A673 (cell line): ENCODE results near the gene TRAP1. TPM values are rescaled to one million over a fixed set of nuclear protein-coding genes. Genes with fewer than 3 reads are reported as not detected.

Experiments used
- BruUV-seq: library from RNA; stranded (reverse); fragments of 400-500 nt; replicated peaks from 2 replicates; lab custom pipeline; 2021; lab: Mats Ljungman, UMichigan
- CTCF ChIA-PET: fragments of 300-600 bp; sonication (Branson Sonifier 250); formaldehyde crosslinking; loops from one replicate; lab custom pipeline; 2022; ENCODE audit warnings: antibody characterized with exemption; lab: Charles Lee
- POLR2A ChIA-PET: fragments of 300-600 bp; sonication (Branson Sonifier 250); formaldehyde crosslinking; loops from one replicate; lab custom pipeline; 2022; ENCODE audit warnings: antibody characterized with exemption; ENCODE audit not compliant: low non-redundant PET; lab: Charles Lee
- DNase-seq: peaks from one replicate; pipeline ENCODE4 v3.0.0-alpha.2; 2015; ENCODE audit warnings: low spot score
- H3K27ac ChIP-seq: fragments of 200-600 bp; sonication (generic); 2 replicates; pipeline ENCODE4 v1.5.1; 2016; ENCODE audit warnings: mixed run types, low read depth, mild to moderate bottlenecking, mixed read lengths, antibody characterized with exemption, low read length; ENCODE audit not compliant: poor library complexity, severe bottlenecking
- H3K27me3 ChIP-seq: fragments of 200-600 bp; sonication (generic); replicated peaks from 2 replicates; pipeline ENCODE4 v1.6.1; 2017; ENCODE audit warnings: mixed run types, low read depth, mild to moderate bottlenecking, mixed read lengths, antibody characterized with exemption, low read length; ENCODE audit not compliant: insufficient read depth, poor library complexity
- H3K36me3 ChIP-seq: fragments of 200-600 bp; sonication (generic); 2 replicates; pipeline ENCODE4 v1.6.1; 2016; ENCODE audit warnings: mixed run types, mild to moderate bottlenecking, mixed read lengths, antibody characterized with exemption, low read length; ENCODE audit not compliant: insufficient read depth, poor library complexity, severe bottlenecking
- H3K4me1 ChIP-seq: fragments of 200-600 bp; sonication (generic); 2 replicates; pipeline ENCODE4 v1.6.1; 2017; ENCODE audit warnings: mixed run types, mild to moderate bottlenecking, mixed read lengths, antibody characterized with exemption, low read length; ENCODE audit not compliant: insufficient read depth, poor library complexity, severe bottlenecking
- H3K4me3 ChIP-seq: fragments of 200-600 bp; sonication (generic); 2 replicates; pipeline ENCODE4 v1.5.1; 2016; ENCODE audit warnings: low read depth, mixed run types, mild to moderate bottlenecking, mixed read lengths, low read length; ENCODE audit not compliant: poor library complexity, severe bottlenecking
- H3K9me3 ChIP-seq: fragments of 200-600 bp; sonication (generic); 2 replicates; pipeline ENCODE4 v1.6.1; 2016; ENCODE audit warnings: mixed run types, low read depth, mild to moderate bottlenecking, mixed read lengths, antibody characterized with exemption, low read length; ENCODE audit not compliant: poor library complexity, severe bottlenecking
- EZH2 ChIP-seq: fragments of 200-600 bp; sonication (generic); IDR thresholded peaks from 2 replicates; pipeline ENCODE4 v1.6.1; 2017; ENCODE audit warnings: borderline replicate concordance, low read depth, mild to moderate bottlenecking, mixed read lengths, antibody characterized with exemption, low read length; ENCODE audit not compliant: poor library complexity, severe bottlenecking
- intact Hi-C: fragments of 100-400 bp; cut with micrococcal nuclease; formaldehyde crosslinking; loops from one replicate; pipeline ENCODE4 v1.10.0; 2022; ENCODE audit not compliant: unreplicated experiment
- total RNA-seq: library from RNA; stranded (reverse); gene quantifications from 2 replicates; pipeline ENCODE4 v1.2.3, GENCODE V29; 2021
- TF ChIP-seq, protein P1 (sequence below): fragments of 300-800, 200-600 bp; sonication (generic); conservative IDR thresholded peaks from 2 replicates; pipeline ENCODE4 v1.5.1; 2017; ENCODE audit warnings: low read depth, mild to moderate bottlenecking, antibody characterized with exemption, low read length, moderate library complexity, mixed read lengths

The TRAP1 gene
- total RNA-seq, 1 experiment from 2014 or later: 280 TPM

DNA sequence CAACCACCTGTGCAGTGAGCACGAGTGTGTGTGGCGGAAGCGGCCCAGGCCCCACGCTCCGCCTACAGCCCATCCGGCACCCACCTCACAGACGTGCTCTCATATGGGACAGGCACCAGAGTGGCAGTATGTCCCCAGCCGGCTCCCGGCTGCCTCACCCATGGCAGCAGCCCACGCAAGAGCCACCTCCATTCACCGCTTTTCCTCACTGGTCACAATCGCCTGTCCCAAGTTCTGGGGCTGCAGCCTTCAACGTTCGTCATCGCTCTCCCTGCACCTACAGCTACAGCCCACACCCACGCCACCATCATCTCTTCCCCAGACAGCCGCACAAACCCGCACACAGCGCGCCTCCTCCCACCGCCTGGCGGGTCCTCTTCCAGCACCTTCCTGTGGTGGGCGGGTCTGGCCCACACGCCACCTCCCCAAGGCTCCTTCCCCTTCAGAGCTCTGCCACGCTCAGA lies 17.5 kb upstream of the TRAP1 start:
- intact Hi-C loops: no loop called here
- H3K27me3 ChIP-seq: no peaks in the 10 kb centered on the region
- H3K27ac ChIP-seq: no peak overlapping the region
- ChIA-PET CTCF (no interaction called here), POLR2A (no interaction called here)
- no peak overlapping the region for H3K4me3 ChIP-seq
- no peaks in the 10 kb centered on the region for H3K4me1 ChIP-seq
- TF ChIP-seq, protein P1, sequence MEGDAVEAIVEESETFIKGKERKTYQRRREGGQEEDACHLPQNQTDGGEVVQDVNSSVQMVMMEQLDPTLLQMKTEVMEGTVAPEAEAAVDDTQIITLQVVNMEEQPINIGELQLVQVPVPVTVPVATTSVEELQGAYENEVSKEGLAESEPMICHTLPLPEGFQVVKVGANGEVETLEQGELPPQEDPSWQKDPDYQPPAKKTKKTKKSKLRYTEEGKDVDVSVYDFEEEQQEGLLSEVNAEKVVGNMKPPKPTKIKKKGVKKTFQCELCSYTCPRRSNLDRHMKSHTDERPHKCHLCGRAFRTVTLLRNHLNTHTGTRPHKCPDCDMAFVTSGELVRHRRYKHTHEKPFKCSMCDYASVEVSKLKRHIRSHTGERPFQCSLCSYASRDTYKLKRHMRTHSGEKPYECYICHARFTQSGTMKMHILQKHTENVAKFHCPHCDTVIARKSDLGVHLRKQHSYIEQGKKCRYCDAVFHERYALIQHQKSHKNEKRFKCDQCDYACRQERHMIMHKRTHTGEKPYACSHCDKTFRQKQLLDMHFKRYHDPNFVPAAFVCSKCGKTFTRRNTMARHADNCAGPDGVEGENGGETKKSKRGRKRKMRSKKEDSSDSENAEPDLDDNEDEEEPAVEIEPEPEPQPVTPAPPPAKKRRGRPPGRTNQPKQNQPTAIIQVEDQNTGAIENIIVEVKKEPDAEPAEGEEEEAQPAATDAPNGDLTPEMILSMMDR: no peak
- TF ChIP-seq EZH2: no peak
- H3K36me3 ChIP-seq: peaks cover 77% of the 10 kb centered on the region
- H3K9me3 ChIP-seq: no peaks in the 10 kb centered on the region
- DNase-seq: no peak
- no TSS peak for BruUV-seq

DNA sequence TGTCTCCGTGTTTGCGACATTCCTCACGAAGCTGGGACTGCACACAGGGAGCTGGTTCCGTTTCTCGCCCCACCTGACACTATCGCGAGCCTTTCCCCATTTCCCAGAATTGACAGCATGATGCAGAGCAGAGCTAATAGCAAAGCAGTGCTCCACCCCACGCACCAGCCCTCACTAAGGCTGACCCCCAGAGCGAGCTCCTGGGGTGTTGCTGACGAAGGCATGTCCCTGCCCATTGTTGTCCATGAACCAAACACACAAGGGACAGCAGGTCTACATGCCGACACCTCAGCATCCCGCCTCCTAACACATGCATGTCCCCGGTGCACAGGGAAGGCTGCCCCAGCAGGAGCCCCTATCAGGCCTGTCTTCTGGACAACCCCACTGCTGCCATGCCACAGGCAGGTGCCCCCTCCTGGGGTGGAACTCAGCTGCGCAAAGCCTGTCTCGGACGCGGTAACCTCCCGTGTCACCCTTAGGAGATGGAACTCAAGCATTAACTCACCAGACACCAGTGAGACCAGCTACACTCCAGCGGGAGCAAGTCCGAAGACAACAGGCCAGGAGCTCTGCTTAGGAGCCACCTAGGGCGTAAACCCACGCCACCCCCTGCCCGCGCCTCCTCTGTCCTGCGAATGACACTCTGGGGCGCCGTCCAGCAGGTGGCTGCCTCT lies 16.9 kb upstream of the TRAP1 start:
- TF ChIP-seq, protein P1: no peak
- no peak for TF ChIP-seq EZH2
- no peaks in the 10 kb centered on the region for H3K9me3 ChIP-seq
- no peak for DNase-seq
- POLR2A ChIA-PET: no interaction called here
- H3K4me3 ChIP-seq: no peak overlapping the region
- H3K27ac ChIP-seq: no peak overlapping the region
- BruUV-seq: no TSS peak
- CTCF ChIA-PET: no interaction called here
- intact Hi-C loops: no loop called here
- H3K4me1 ChIP-seq: no peaks in the 10 kb centered on the region
- H3K36me3 ChIP-seq: peaks cover 77% of the 10 kb centered on the region
- no peaks in the 10 kb centered on the region for H3K27me3 ChIP-seq

DNA sequence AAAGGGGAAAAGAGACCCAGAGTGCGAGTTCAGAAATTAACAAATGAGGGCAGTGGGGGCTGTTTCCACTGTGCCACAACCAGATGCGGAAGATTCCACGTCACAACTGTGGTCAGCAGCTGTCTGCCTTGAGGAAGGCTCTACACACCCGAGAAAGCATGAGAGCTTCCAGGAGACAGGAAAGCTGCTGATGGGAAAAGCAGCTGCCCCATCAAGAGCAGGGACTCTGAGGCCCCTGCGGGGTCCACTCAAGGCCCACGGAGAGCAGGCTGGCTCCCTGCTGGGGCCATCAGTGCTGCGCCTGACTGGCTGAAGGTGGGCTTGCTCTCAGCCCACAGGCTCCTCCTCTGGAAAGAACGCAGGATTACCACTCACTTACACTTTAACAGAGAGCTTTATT lies 14.8 kb upstream of the TRAP1 start:
- POLR2A ChIA-PET: no interaction called here
- no peak for TF ChIP-seq EZH2
- TF ChIP-seq, protein P1: no peak
- H3K36me3 ChIP-seq: peaks cover 76% of the 10 kb centered on the region

More for the DNA sequence above, 14.8 kb upstream of the TRAP1 start:
- H3K27me3 ChIP-seq: no peaks in the 10 kb centered on the region
- CTCF ChIA-PET: no interaction called here
- intact Hi-C loops: no loop called here
- DNase-seq: no peak
- no peaks in the 10 kb centered on the region for H3K9me3 ChIP-seq
- H3K4me3 ChIP-seq: no peak overlapping the region
- no peaks in the 10 kb centered on the region for H3K4me1 ChIP-seq
- no TSS peak for BruUV-seq
- no peak overlapping the region for H3K27ac ChIP-seq
